Measurements from ENCODE around the gene CDH16. TPM values are rescaled to one million over a fixed set of nuclear protein-coding genes. Genes with fewer than 3 reads are reported as not detected.
"Not testable (repeated sequence)": the region's sequence is repeated elsewhere in the genome, so short reads cannot be mapped to it uniquely, and the experiment has no call there.

The CDH16 gene
- not detected in 2 replicates for total RNA-seq (2014; rRNA removed; shearing (Covaris generic))

GRCh38 chr16:66918803-66919568 lies at the start of gene CDH16:
Gene CDH16 (minus strand): TSS chr16:66918885. CDS start chr16:66918065, 820 bp downstream.
- DNase-seq (ENCODE audit: low spot score), result no peak

- DNase-seq (ENCODE audit: low spot score), result no peak
Measured at GRCh38 chr16:66964049-66964448, 45.4 kb upstream of the CDH16 start.

- no peak for DNase-seq (ENCODE audit: low spot score)
Measured at GRCh38 chr16:66961914-66962313, 43.2 kb upstream of the CDH16 start.

GRCh38 chr16:66961065-66961744 lies 42.5 kb upstream of the CDH16 start, which contains the start of gene CES3:
Gene CES3 (plus strand): TSS chr16:66961266. CDS start chr16:66961308, 42 bp downstream.
- peak; percentile 91 for DNase-seq (ENCODE audit: low spot score)

GRCh38 chr16:66960270-66960669 lies 41.6 kb upstream of the CDH16 start:
- DNase-seq (ENCODE audit: low spot score), result no peak

- no peak for DNase-seq (ENCODE audit: low spot score)
Measured at GRCh38 chr16:66959704-66960161, 41.0 kb upstream of the CDH16 start.

- no peak for DNase-seq (ENCODE audit: low spot score)
Measured at GRCh38 chr16:66958857-66959703, 40.4 kb upstream of the CDH16 start.

- DNase-seq (ENCODE audit: low spot score), result not testable (repeated sequence)
Measured at GRCh38 chr16:66956154-66956457, 37.4 kb upstream of the CDH16 start.

- not testable (repeated sequence) for DNase-seq (ENCODE audit: low spot score)
Measured at GRCh38 chr16:66955363-66956153, 36.9 kb upstream of the CDH16 start.

GRCh38 chr16:66954097-66954659 lies 35.5 kb upstream of the CDH16 start:
- peak; percentile 89 for DNase-seq (ENCODE audit: low spot score)

- DNase-seq (ENCODE audit: low spot score), result peak; percentile 22
Measured at GRCh38 chr16:66953462-66954096, 34.9 kb upstream of the CDH16 start.

- DNase-seq (ENCODE audit: low spot score), result no peak
Measured at GRCh38 chr16:66952430-66953110, 33.9 kb upstream of the CDH16 start.

- DNase-seq (ENCODE audit: low spot score), result no peak
Measured at GRCh38 chr16:66950971-66951790, 32.5 kb upstream of the CDH16 start.

- DNase-seq (ENCODE audit: low spot score), result no peak
Measured at GRCh38 chr16:66950437-66950836, 31.8 kb upstream of the CDH16 start.

- DNase-seq (ENCODE audit: low spot score), result no peak
Measured at GRCh38 chr16:66949472-66949871, 30.8 kb upstream of the CDH16 start.

- no peak for DNase-seq (ENCODE audit: low spot score)
Measured at GRCh38 chr16:66948837-66949225, 30.1 kb upstream of the CDH16 start.

- DNase-seq (ENCODE audit: low spot score), result no peak
Measured at GRCh38 chr16:66948134-66948836, 29.6 kb upstream of the CDH16 start.
